Vagina (tissue), 2 donors: Measurements from ENCODE around the gene NFASC.

ENCODE experiments used
- POLR2A ChIP-seq, 2 donors: fragments of 450-650 bp; IDR thresholded peaks; one replicate each; pipeline ENCODE4 v1.6.1; 2017; ENCODE audit warnings: antibody characterized with exemption in 2 of 2, mild to moderate bottlenecking in 2 of 2, moderate library complexity in 2 of 2
- POLR2AphosphoS5 ChIP-seq, 2 donors: sonication (generic); formaldehyde crosslinking; IDR thresholded peaks; one replicate each; pipeline ENCODE4 v1.9.0; 2017; ENCODE audit warnings: antibody characterized with exemption in 2 of 2, mild to moderate bottlenecking in 2 of 2, low read depth in 1 of 2; ENCODE audit not compliant: insufficient read depth in 1 of 2
- TF ChIP-seq, protein P1 (sequence below), 3 experiments: fragments of 450-650 bp in 2 of 3; fragments of 200-600 bp in 1 of 3; sonication (generic) in 1 of 3; IDR thresholded peaks; one replicate each; pipeline ENCODE4 v1.5.1; 2017 to 2019; ENCODE audit warnings: antibody characterized with exemption in 3 of 3, mild to moderate bottlenecking in 2 of 3, moderate library complexity in 2 of 3

DNA sequence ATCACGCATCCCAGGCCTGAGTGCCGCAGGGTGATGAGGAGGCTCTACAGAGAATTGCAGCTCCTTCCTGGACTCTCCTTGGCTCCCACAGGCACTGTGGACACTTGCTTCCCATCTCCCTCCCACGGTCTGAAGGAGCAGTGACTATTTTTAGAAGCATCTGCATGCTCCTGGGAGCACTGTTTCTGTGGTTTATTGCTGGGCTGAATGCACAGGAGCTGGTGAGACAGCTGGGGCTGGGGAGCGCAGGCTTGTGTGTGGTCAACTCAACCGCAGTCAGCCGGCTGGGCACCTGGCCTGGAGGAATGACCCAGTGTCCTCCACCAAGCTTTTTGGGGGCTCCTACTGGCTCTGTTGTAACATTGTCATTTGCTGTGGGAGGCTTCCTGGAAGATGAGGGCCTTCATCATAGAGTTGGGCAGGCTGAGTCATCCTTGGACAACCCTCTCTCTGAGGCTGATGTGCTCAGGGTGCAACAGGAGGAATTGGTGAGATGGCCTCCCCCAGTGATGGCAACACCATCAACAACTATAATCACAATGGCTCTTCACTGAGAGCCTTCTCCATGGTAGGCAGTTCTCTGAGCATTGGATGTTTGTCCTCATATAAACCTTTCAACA lies 1.7 kb downstream of the NFASC start:
- no peak for TF ChIP-seq POLR2A (IDR thresholded peaks at IDR 0.05)
- TF ChIP-seq, protein P1, sequence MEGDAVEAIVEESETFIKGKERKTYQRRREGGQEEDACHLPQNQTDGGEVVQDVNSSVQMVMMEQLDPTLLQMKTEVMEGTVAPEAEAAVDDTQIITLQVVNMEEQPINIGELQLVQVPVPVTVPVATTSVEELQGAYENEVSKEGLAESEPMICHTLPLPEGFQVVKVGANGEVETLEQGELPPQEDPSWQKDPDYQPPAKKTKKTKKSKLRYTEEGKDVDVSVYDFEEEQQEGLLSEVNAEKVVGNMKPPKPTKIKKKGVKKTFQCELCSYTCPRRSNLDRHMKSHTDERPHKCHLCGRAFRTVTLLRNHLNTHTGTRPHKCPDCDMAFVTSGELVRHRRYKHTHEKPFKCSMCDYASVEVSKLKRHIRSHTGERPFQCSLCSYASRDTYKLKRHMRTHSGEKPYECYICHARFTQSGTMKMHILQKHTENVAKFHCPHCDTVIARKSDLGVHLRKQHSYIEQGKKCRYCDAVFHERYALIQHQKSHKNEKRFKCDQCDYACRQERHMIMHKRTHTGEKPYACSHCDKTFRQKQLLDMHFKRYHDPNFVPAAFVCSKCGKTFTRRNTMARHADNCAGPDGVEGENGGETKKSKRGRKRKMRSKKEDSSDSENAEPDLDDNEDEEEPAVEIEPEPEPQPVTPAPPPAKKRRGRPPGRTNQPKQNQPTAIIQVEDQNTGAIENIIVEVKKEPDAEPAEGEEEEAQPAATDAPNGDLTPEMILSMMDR (IDR thresholded peaks at IDR 0.05): no peak
- TF ChIP-seq POLR2AphosphoS5 (IDR thresholded peaks at IDR 0.05; ENCODE audit: insufficient read depth in 1 of 2, low read depth in 1 of 2): no peak
